Vagina (tissue), 2 donors: Measurements from ENCODE around the gene PCSK6. TPM values are rescaled to one million over a fixed set of nuclear protein-coding genes. Genes with fewer than 3 reads are reported as not detected.

Experiments used
- DNase-seq, 2 donors: peaks; one replicate each; pipeline ENCODE4 v3.0.0-alpha.2; 2017; ENCODE audit errors: extremely low spot score in 2 of 2
- H3K27ac ChIP-seq: fragments of 200-600 bp; sonication (generic); one replicate; pipeline ENCODE4 v1.5.1; 2019
- H3K27me3 ChIP-seq: fragments of 200-600 bp; sonication (generic); one replicate; pipeline ENCODE4 v1.5.1; 2019
- H3K36me3 ChIP-seq, 2 donors: fragments of 200-600 bp; sonication (generic); one replicate each; pipeline ENCODE4 v1.5.1; 2017 to 2019
- H3K4me1 ChIP-seq: fragments of 200-600 bp; sonication (generic); one replicate; pipeline ENCODE4 v1.5.1; 2019
- H3K4me3 ChIP-seq, 2 donors: fragments of 200-600 bp; sonication (generic); 1 replicate in 1 of 2; 2 replicates in 1 of 2; pipeline ENCODE4 v1.5.1; 2016 to 2019
- H3K9me3 ChIP-seq: fragments of 200-600 bp; sonication (generic); one replicate; pipeline ENCODE4 v1.5.1; 2019
- POLR2A ChIP-seq, 2 donors: fragments of 450-650 bp; IDR thresholded peaks; one replicate each; pipeline ENCODE4 v1.6.1; 2017; ENCODE audit warnings: antibody characterized with exemption in 2 of 2, mild to moderate bottlenecking in 2 of 2, moderate library complexity in 2 of 2
- POLR2AphosphoS5 ChIP-seq, 2 donors: sonication (generic); formaldehyde crosslinking; IDR thresholded peaks; one replicate each; pipeline ENCODE4 v1.9.0; 2017; ENCODE audit warnings: antibody characterized with exemption in 2 of 2, mild to moderate bottlenecking in 2 of 2, low read depth in 1 of 2; ENCODE audit not compliant: insufficient read depth in 1 of 2
- intact Hi-C: fragments of 100-400 bp; cut with DNase I; formaldehyde crosslinking; loops from one replicate; pipeline ENCODE4 v1.15.1; 2023
- total RNA-seq: library from RNA; depleted of rRNA; stranded (reverse); fragments of >200 nt; gene quantifications from one replicate; pipeline ENCODE4 v1.2.3, GENCODE V29; 2016
- TF ChIP-seq, protein P1 (sequence below), 3 experiments: fragments of 450-650 bp in 2 of 3; fragments of 200-600 bp in 1 of 3; sonication (generic) in 1 of 3; IDR thresholded peaks; one replicate each; pipeline ENCODE4 v1.5.1; 2017 to 2019; ENCODE audit warnings: antibody characterized with exemption in 3 of 3, mild to moderate bottlenecking in 2 of 3, moderate library complexity in 2 of 3

The PCSK6 gene
- total RNA-seq, 1 donor from 2014 or later = 7.4 TPM

GRCh38 chr15:101326462-101327146, 162.9 kb downstream of the PCSK6 start:
- TF ChIP-seq POLR2AphosphoS5 (IDR thresholded peaks at IDR 0.05; ENCODE audit: insufficient read depth in 1 of 2, low read depth in 1 of 2) (no peak), POLR2A (IDR thresholded peaks at IDR 0.05) (no peak)
- TF ChIP-seq, protein P1, sequence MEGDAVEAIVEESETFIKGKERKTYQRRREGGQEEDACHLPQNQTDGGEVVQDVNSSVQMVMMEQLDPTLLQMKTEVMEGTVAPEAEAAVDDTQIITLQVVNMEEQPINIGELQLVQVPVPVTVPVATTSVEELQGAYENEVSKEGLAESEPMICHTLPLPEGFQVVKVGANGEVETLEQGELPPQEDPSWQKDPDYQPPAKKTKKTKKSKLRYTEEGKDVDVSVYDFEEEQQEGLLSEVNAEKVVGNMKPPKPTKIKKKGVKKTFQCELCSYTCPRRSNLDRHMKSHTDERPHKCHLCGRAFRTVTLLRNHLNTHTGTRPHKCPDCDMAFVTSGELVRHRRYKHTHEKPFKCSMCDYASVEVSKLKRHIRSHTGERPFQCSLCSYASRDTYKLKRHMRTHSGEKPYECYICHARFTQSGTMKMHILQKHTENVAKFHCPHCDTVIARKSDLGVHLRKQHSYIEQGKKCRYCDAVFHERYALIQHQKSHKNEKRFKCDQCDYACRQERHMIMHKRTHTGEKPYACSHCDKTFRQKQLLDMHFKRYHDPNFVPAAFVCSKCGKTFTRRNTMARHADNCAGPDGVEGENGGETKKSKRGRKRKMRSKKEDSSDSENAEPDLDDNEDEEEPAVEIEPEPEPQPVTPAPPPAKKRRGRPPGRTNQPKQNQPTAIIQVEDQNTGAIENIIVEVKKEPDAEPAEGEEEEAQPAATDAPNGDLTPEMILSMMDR (IDR thresholded peaks at IDR 0.05) = no peak
- Histone ChIP-seq H3K27ac (no peak overlapping the region), H3K36me3 (no peaks in the 10 kb centered on the region), H3K9me3 (no peaks in the 10 kb centered on the region), H3K4me3 (no peak overlapping the region), H3K4me1 (no peaks in the 10 kb centered on the region), H3K27me3 (no peaks in the 10 kb centered on the region)
- DNase-seq = no peak
- intact Hi-C loops = no loop called here

GRCh38 chr15:101326026-101326315, 163.5 kb downstream of the PCSK6 start:
- Histone ChIP-seq H3K4me1 (no peaks in the 10 kb centered on the region), H3K36me3 (no peaks in the 10 kb centered on the region), H3K4me3 (no peak overlapping the region), H3K27me3 (no peaks in the 10 kb centered on the region), H3K27ac (no peak overlapping the region), H3K9me3 (no peaks in the 10 kb centered on the region)
- DNase-seq = no peak
- TF ChIP-seq POLR2AphosphoS5 (IDR thresholded peaks at IDR 0.05; ENCODE audit: insufficient read depth in 1 of 2, low read depth in 1 of 2) (no peak), POLR2A (IDR thresholded peaks at IDR 0.05) (no peak)
- TF ChIP-seq, protein P1 (IDR thresholded peaks at IDR 0.05) = no peak
- intact Hi-C loops = no loop called here

DNA sequence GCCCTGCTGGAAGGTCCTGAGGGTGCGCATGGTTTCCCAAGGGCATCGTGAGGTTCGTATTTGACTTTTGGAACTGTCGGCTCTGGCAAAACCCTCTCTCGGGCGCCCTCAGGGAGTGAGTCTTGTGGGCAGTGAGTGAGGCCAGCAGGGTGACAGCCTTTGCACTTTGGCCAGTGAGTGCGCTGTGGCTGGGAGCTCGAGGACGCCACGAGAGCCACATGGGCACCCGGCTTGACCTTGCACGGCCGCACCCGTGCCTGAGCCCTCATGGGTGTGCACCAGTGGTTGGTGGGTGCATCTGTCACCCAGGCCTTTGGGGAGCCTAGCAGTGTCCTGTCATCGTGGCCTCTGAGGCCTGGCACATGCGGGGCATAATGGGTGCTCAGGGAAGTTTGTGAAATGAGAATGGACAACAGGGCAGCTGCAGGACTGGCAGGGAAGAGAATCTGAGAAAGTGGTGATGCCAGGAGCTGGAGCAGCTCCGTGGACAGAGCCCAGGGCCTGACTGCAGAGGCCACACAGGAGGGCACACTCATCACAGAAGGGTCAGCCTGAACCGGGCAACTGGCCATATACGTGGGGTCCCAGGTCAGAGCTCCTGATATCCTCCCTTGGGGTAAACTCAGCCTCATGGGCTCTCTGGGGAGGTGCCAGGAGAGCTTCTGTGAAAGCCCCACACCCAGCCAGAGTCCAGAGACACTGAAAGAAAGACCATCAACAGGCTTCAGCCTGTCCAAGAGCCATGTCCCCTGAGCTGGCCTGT, 164.1 kb downstream of the PCSK6 start:
- TF ChIP-seq POLR2A (IDR thresholded peaks at IDR 0.05) = no peak
- TF ChIP-seq, protein P1 (IDR thresholded peaks at IDR 0.05) = no peak
- TF ChIP-seq POLR2AphosphoS5 (IDR thresholded peaks at IDR 0.05; ENCODE audit: insufficient read depth in 1 of 2, low read depth in 1 of 2) = no peak
- no peak for DNase-seq
- no peak overlapping the region for H3K27ac ChIP-seq

GRCh38 chr15:101324524-101325177, 164.9 kb downstream of the PCSK6 start:
- H3K27me3 ChIP-seq = no peaks in the 10 kb centered on the region
- intact Hi-C loops = no loop called here
- no peak overlapping the region for H3K4me3 ChIP-seq
- H3K36me3 ChIP-seq = no peaks in the 10 kb centered on the region
- no peak for DNase-seq
- TF ChIP-seq POLR2AphosphoS5 (IDR thresholded peaks at IDR 0.05; ENCODE audit: insufficient read depth in 1 of 2, low read depth in 1 of 2) = no peak
- TF ChIP-seq, protein P1 (IDR thresholded peaks at IDR 0.05) = no peak
- TF ChIP-seq POLR2A (IDR thresholded peaks at IDR 0.05) = no peak
- H3K9me3 ChIP-seq = no peaks in the 10 kb centered on the region
- H3K27ac ChIP-seq = no peak overlapping the region
- H3K4me1 ChIP-seq = no peaks in the 10 kb centered on the region

More for the DNA sequence above, 164.1 kb downstream of the PCSK6 start:
- Histone ChIP-seq H3K9me3 (no peaks in the 10 kb centered on the region), H3K36me3 (no peaks in the 10 kb centered on the region), H3K27me3 (no peaks in the 10 kb centered on the region), H3K4me3 (no peak overlapping the region), H3K4me1 (no peaks in the 10 kb centered on the region)
- intact Hi-C loops = no loop called here
